GM12878 (cell line): ENCODE results near the gene XPNPEP2. TPM values are rescaled to one million over a fixed set of nuclear protein-coding genes. Genes with fewer than 3 reads are reported as not detected.

Experiments
- ASH2L ChIP-seq: fragments of 300-600, 200-600 bp; sonication (generic); IDR thresholded peaks from 2 replicates; pipeline ENCODE4 v1.6.1; 2017; ENCODE audit warnings: low read depth, mild to moderate bottlenecking, borderline replicate concordance
- EGR1 ChIP-seq, 2 experiments: IDR thresholded peaks; 1 replicate in 1 of 2; 2 replicates in 1 of 2; pipeline ENCODE4 v1.6.1; 2011 to 2012; ENCODE audit warnings: low read depth in 2 of 2, low read length in 2 of 2, borderline replicate concordance in 1 of 2, mild to moderate bottlenecking in 1 of 2, moderate library complexity in 1 of 2
- EZH2 ChIP-seq: IDR thresholded peaks from 2 replicates; pipeline ENCODE4 v1.6.1; 2012; ENCODE audit warnings: low read depth, mild to moderate bottlenecking, control low read depth, inconsistent platforms, low read length, borderline replicate concordance; ENCODE audit not compliant: control insufficient read depth
- HCFC1 ChIP-seq: fragments of 150-350 bp; IDR thresholded peaks from 2 replicates; pipeline ENCODE4 v1.6.1; 2014; ENCODE audit warnings: low read length
- HSF1 ChIP-seq: fragments of 150-350 bp; IDR thresholded peaks from 2 replicates; pipeline ENCODE4 v1.6.1; 2014; ENCODE audit warnings: mild to moderate bottlenecking, low read depth, low read length
- IRF4 ChIP-seq: IDR thresholded peaks from 2 replicates; pipeline ENCODE4 v1.6.1; 2011; ENCODE audit warnings: low read depth, low read length
- JUND ChIP-seq: IDR thresholded peaks from 2 replicates; pipeline ENCODE4 v1.6.1; 2012; ENCODE audit warnings: low read depth, mild to moderate bottlenecking, low read length, improper control_type of control experiment, moderate library complexity
- LARP7 ChIP-seq: fragments of 450-650 bp; IDR thresholded peaks from 2 replicates; pipeline ENCODE4 v1.6.1; 2017; ENCODE audit warnings: mild to moderate bottlenecking
- MTA2 ChIP-seq: fragments of 450-650 bp; IDR thresholded peaks from 2 replicates; pipeline ENCODE4 v1.6.1; 2016; ENCODE audit warnings: low read depth, mild to moderate bottlenecking, moderate library complexity
- NBN ChIP-seq: fragments of 450-650 bp; IDR thresholded peaks from 2 replicates; pipeline ENCODE4 v1.6.1; 2016
- PAX5 ChIP-seq: IDR thresholded peaks from 2 replicates; pipeline ENCODE4 v1.6.1; 2011; ENCODE audit warnings: low read depth, low read length, borderline replicate concordance
- POLR2AphosphoS2 ChIP-seq: IDR thresholded peaks from 2 replicates; pipeline ENCODE4 v1.6.1; 2011; ENCODE audit warnings: low read depth, mild to moderate bottlenecking, low read length, improper control_type of control experiment, moderate library complexity
- RFX5 ChIP-seq: IDR thresholded peaks from 2 replicates; pipeline ENCODE4 v1.6.1; 2011; ENCODE audit warnings: low read depth, low read length, improper control_type of control experiment
- SKIL ChIP-seq: fragments of 450-650 bp; IDR thresholded peaks from 2 replicates; pipeline ENCODE4 v1.6.1; 2017; ENCODE audit warnings: mild to moderate bottlenecking, low read depth, inconsistent platforms; ENCODE audit not compliant: poor library complexity, severe bottlenecking
- SRF ChIP-seq, 2 experiments: IDR thresholded peaks; 2 replicates each; pipeline ENCODE4 v1.6.1; 2011; ENCODE audit warnings: low read depth in 2 of 2, low read length in 2 of 2, mild to moderate bottlenecking in 1 of 2, moderate library complexity in 1 of 2
- STAT1 ChIP-seq: fragments of 450-650 bp; conservative IDR thresholded peaks from 2 replicates; pipeline ENCODE4 v1.6.1; 2014; ENCODE audit warnings: antibody characterized with exemption, mild to moderate bottlenecking
- USF1 ChIP-seq: IDR thresholded peaks from 2 replicates; pipeline ENCODE4 v1.6.1; 2011; ENCODE audit warnings: borderline replicate concordance, low read depth, mild to moderate bottlenecking, moderate library complexity, mixed read lengths, low read length; ENCODE audit not compliant: insufficient read depth; ENCODE audit errors: extremely low read length
- ZBED1 ChIP-seq: IDR thresholded peaks from 2 replicates; pipeline ENCODE4 v1.6.1; 2016; ENCODE audit warnings: borderline replicate concordance
- ZBTB33 ChIP-seq: fragments of 450-650 bp; IDR thresholded peaks from 2 replicates; pipeline ENCODE4 v1.6.1; 2017; ENCODE audit warnings: mild to moderate bottlenecking
- ZNF592 ChIP-seq: fragments of 450-650 bp; IDR thresholded peaks from 2 replicates; pipeline ENCODE4 v1.6.1; 2017; ENCODE audit warnings: mild to moderate bottlenecking, moderate library complexity
- ZSCAN29 ChIP-seq: fragments of 450-650 bp; IDR thresholded peaks from 2 replicates; pipeline ENCODE4 v1.6.1; 2017; ENCODE audit warnings: mild to moderate bottlenecking, moderate library complexity
- polyA plus RNA-seq, 11 experiments: library from polyadenylated mRNA; depleted of rRNA in 4 of 11; unstranded in 6 of 11; stranded (reverse) in 5 of 11; fragments of >200 nt; fragmentation: Nextera tagmentation in 4 of 11; fragmentation: Illumina TruSeq in 1 of 11; extraction: Ambion mirVana in 4 of 11; extraction: Trizol in 1 of 11; gene quantifications; 1 replicate in 1 of 11; 2 replicates in 10 of 11; pipeline versions ENCODE4 v1.2.1 to v1.2.3, GENCODE V29; 2011 to 2016; ENCODE audit warnings: inconsistent platforms in 2 of 11, missing spikeins in 2 of 11, low read depth in 1 of 11
- total RNA-seq, 4 experiments: library from RNA; depleted of rRNA in 3 of 4; stranded (reverse); fragments of >200 nt in 3 of 4; fragmentation: Illumina TruSeq in 1 of 4; extraction: Trizol in 1 of 4; gene quantifications; 2 replicates each; pipeline versions ENCODE4 v1.2.1 to v1.2.3, GENCODE V29; 2013 to 2021

The XPNPEP2 gene
- total and polyA plus RNA-seq, 10 of the 15 experiments (the other 5 are each of a cell fraction or from before 2014, with no cell fraction given), result 0.04 to 0.37 (median 0.15) TPM

- TF ChIP-seq EZH2, result no peak
- no peak for TF ChIP-seq USF1
- no peak for TF ChIP-seq ASH2L
- TF ChIP-seq ZNF592, result no peak
- TF ChIP-seq PAX5, result peak; percentile 78; the same call in 1 of the 2 replicates
- peak; percentile 76 for TF ChIP-seq NBN
- TF ChIP-seq POLR2AphosphoS2, result peak; percentile 49
- TF ChIP-seq ZBTB33, result no peak
- TF ChIP-seq HCFC1, result no peak
- peak; percentile 97 for TF ChIP-seq IRF4
- no peak for TF ChIP-seq ZSCAN29
- TF ChIP-seq SKIL, result peak; percentile 90
- no peak for TF ChIP-seq RFX5
- no peak for TF ChIP-seq LARP7
- 0 out of 4 replicates have a peak, but pooled peaks of 1 of the 2 experiments have one; percentile 55 for TF ChIP-seq SRF (IDR thresholded peaks at IDR 0.05; ENCODE audit: low read depth in 2 of 2, low read length in 2 of 2)
- TF ChIP-seq MTA2, result peak; percentile 85
- TF ChIP-seq JUND, result no peak
- no peak for TF ChIP-seq HSF1
- no peak for TF ChIP-seq EGR1 (IDR thresholded peaks at IDR 0.05; ENCODE audit: borderline replicate concordance in 1 of 2, low read depth in 2 of 2, low read length in 2 of 2)
- TF ChIP-seq STAT1, result no peak
- TF ChIP-seq ZBED1, result no peak
These were observed 47.5 kb downstream of the XPNPEP2 start (continued) for GRCh38 chrX:129786210-129786651.
